HCT116 (cell line): ENCODE data around the gene RTN4. TPM values are rescaled to one million over a fixed set of nuclear protein-coding genes. Genes with fewer than 3 reads are reported as not detected.

Source experiments
- ATAC-seq: fragments of 200-7000 bp; cut with Tn5 transposase; 2 replicates; pipeline ENCODE4 v1.9.1; 2020; ENCODE audit warnings: mild to moderate bottlenecking, moderate library complexity
- BruUV-seq: library from RNA; stranded (reverse); fragments of 400-500 nt; replicated peaks from 2 replicates; lab custom pipeline; 2021; lab: Mats Ljungman, UMichigan
- CTCF ChIA-PET: fragments of 300-600 bp; sonication (Branson Sonifier 250); formaldehyde crosslinking; loops from one replicate; lab custom pipeline; 2021; ENCODE audit warnings: antibody characterized with exemption; lab: Charles Lee
- POLR2A ChIA-PET: fragments of 300-600, 350-600 bp; sonication (Branson Sonifier 250); formaldehyde crosslinking; loops from one replicate; lab custom pipeline; 2021; ENCODE audit warnings: antibody characterized with exemption; lab: Charles Lee
- RAD21 ChIA-PET, 2 experiments: fragments of 300-600 bp; sonication (Branson Sonifier 250); formaldehyde crosslinking; loops; one replicate each; lab custom pipeline; 2023; ENCODE audit warnings: low total read pairs in 2 of 2; ENCODE audit not compliant: uncharacterized antibody in 2 of 2, unreplicated experiment in 2 of 2, low non-redundant PET in 1 of 2; lab: Charles Lee
- DNase-seq: peaks from one replicate; pipeline ENCODE4 v3.0.0-alpha.2; 2010; ENCODE audit warnings: low read depth, low spot score
- H2AFZ ChIP-seq: fragments of 200-600 bp; shearing (Covaris generic), sonication (generic); 2 replicates; pipeline ENCODE4 v1.6.1; 2017; ENCODE audit warnings: low read depth, mixed run types, mixed read lengths, antibody characterized with exemption, low read length; ENCODE audit not compliant: poor library complexity, severe bottlenecking
- H3K27ac ChIP-seq: 2 replicates; pipeline ENCODE4 v1.5.1; 2012; ENCODE audit warnings: low read depth, low read length
- H3K27me3 ChIP-seq: fragments of 200-600 bp; sonication (generic); 2 replicates; pipeline ENCODE4 v1.6.1; 2016; ENCODE audit warnings: mixed run types, low read length, mixed read lengths; ENCODE audit not compliant: insufficient read depth
- H3K36me3 ChIP-seq, 2 experiments: fragments of 200-500 bp in 1 of 2; fragments of 200-600 bp in 1 of 2; sonication (Bioruptor generic) in 1 of 2; sonication (generic) in 1 of 2; 2 replicates each; pipeline versions ENCODE4 v1.5.1 to v1.6.1; 2014 to 2016; ENCODE audit warnings: low read length in 2 of 2, inconsistent platforms in 1 of 2, mixed read lengths in 1 of 2, mixed run types in 1 of 2; ENCODE audit not compliant: insufficient read depth in 2 of 2, control insufficient read depth in 1 of 2
- H3K4me1 ChIP-seq, 2 experiments: fragments of 200-600 bp in 1 of 2; sonication (generic) in 1 of 2; 2 replicates each; pipeline versions ENCODE4 v1.5.1 to v1.6.1; 2012 to 2017; ENCODE audit warnings: low read length in 2 of 2, inconsistent platforms in 1 of 2, mild to moderate bottlenecking in 1 of 2, mixed read lengths in 1 of 2, mixed run types in 1 of 2, moderate library complexity in 1 of 2; ENCODE audit not compliant: insufficient read depth in 2 of 2, control insufficient read depth in 1 of 2
- H3K4me2 ChIP-seq: fragments of 200-600 bp; sonication (generic); 2 replicates; pipeline ENCODE4 v1.6.1; 2017; ENCODE audit warnings: mixed run types, low read length, mixed read lengths
- H3K4me3 ChIP-seq, 2 experiments: fragments of 200-600 bp in 1 of 2; sonication (generic) in 1 of 2; replicated peaks in 1 of 2; 2 replicates each; pipeline ENCODE4 v1.5.1; 2011 to 2016; ENCODE audit warnings: low read length in 2 of 2, control low read depth in 1 of 2, low read depth in 1 of 2, mild to moderate bottlenecking in 1 of 2, mixed read lengths in 1 of 2, mixed run types in 1 of 2
- H3K79me2 ChIP-seq: fragments of 200-600 bp; sonication (generic); 2 replicates; pipeline ENCODE4 v1.6.1; 2017; ENCODE audit warnings: mild to moderate bottlenecking, mixed run types, low read length, moderate library complexity, mixed read lengths; ENCODE audit not compliant: insufficient read depth
- H3K9ac ChIP-seq: fragments of 200-600 bp; sonication (generic); 2 replicates; pipeline ENCODE4 v1.6.1; 2016; ENCODE audit warnings: low read length, mixed read lengths
- H3K9me2 ChIP-seq: fragments of 200-600 bp; sonication (generic), shearing (Covaris generic); 2 replicates; pipeline ENCODE4 v1.6.1; 2017; ENCODE audit warnings: mixed run types, mild to moderate bottlenecking, moderate library complexity; ENCODE audit not compliant: insufficient read depth
- H3K9me3 ChIP-seq, 2 experiments: fragments of 200-500 bp in 1 of 2; fragments of 200-600 bp in 1 of 2; sonication (Bioruptor generic) in 1 of 2; sonication (generic) in 1 of 2; 2 replicates each; pipeline ENCODE4 v1.6.1; 2014 to 2017; ENCODE audit warnings: low read length in 2 of 2, mixed read lengths in 2 of 2, inconsistent platforms in 1 of 2, low read depth in 1 of 2, mild to moderate bottlenecking in 1 of 2, mixed run types in 1 of 2, moderate library complexity in 1 of 2; ENCODE audit not compliant: control insufficient read depth in 1 of 2, insufficient read depth in 1 of 2
- H4K20me1 ChIP-seq: fragments of 200-600 bp; sonication (generic), shearing (Covaris generic); 2 replicates; pipeline ENCODE4 v1.6.1; 2017; ENCODE audit warnings: mixed run types, mild to moderate bottlenecking, moderate library complexity; ENCODE audit not compliant: insufficient read depth
- CBX3 ChIP-seq: IDR thresholded peaks from 2 replicates; pipeline ENCODE4 v1.6.1; 2012; ENCODE audit warnings: low read depth
- EGR1 ChIP-seq: IDR thresholded peaks from 2 replicates; pipeline ENCODE4 v1.6.1; 2012; ENCODE audit warnings: low read depth
- EZH2 ChIP-seq: fragments of 200-600 bp; sonication (generic); IDR thresholded peaks from 2 replicates; pipeline ENCODE4 v1.6.1; 2017; ENCODE audit warnings: antibody characterized with exemption, mixed run types
- FOSL1 ChIP-seq: IDR thresholded peaks from 2 replicates; pipeline ENCODE4 v1.6.1; 2012; ENCODE audit warnings: low read depth
- POLR2A ChIP-seq: IDR thresholded peaks from 2 replicates; pipeline ENCODE4 v1.7.0; 2011; ENCODE audit warnings: borderline replicate concordance; ENCODE audit not compliant: insufficient read depth, insufficient read length; ENCODE audit errors: extremely low read depth
- RAD21 ChIP-seq: IDR thresholded peaks from 2 replicates; pipeline ENCODE4 v1.6.1; 2012; ENCODE audit warnings: low read depth, mild to moderate bottlenecking
- YY1 ChIP-seq: IDR thresholded peaks from 2 replicates; pipeline ENCODE4 v1.6.1; 2011; ENCODE audit warnings: low read length, low read depth, moderate library complexity, mild to moderate bottlenecking; ENCODE audit not compliant: insufficient replicate concordance; ENCODE audit errors: extremely low read depth
- ZFX ChIP-seq: fragments of 450-650 bp; IDR thresholded peaks from 2 replicates; pipeline ENCODE4 v1.6.1; 2017
- intact Hi-C: fragments of 100-400 bp; cut with micrococcal nuclease; formaldehyde crosslinking; loops from 2 replicates; pipeline ENCODE4 v1.10.0; 2022
- total RNA-seq: library from RNA; stranded (reverse); gene quantifications from one replicate; pipeline ENCODE4 v1.2.1, GENCODE V29; 2021; ENCODE audit not compliant: unreplicated experiment
- TF ChIP-seq, protein P1 (sequence below): IDR thresholded peaks from 2 replicates; pipeline ENCODE4 v1.6.1; 2012
- TF ChIP-seq, protein P2 (sequence below): IDR thresholded peaks from 2 replicates; pipeline ENCODE4 v1.6.1; 2011; ENCODE audit warnings: mild to moderate bottlenecking, low read length, moderate library complexity; ENCODE audit not compliant: insufficient replicate concordance; ENCODE audit errors: extremely low read depth
- TF ChIP-seq, protein P3 (sequence below): IDR thresholded peaks from 2 replicates; pipeline ENCODE4 v1.6.1; 2012
- TF ChIP-seq, protein P4 (sequence below): IDR thresholded peaks from 2 replicates; pipeline ENCODE4 v1.6.1; 2012; ENCODE audit warnings: low read depth

Gene RTN4
- total RNA-seq, 1 experiment from 2014 or later, result 221 TPM

DNA sequence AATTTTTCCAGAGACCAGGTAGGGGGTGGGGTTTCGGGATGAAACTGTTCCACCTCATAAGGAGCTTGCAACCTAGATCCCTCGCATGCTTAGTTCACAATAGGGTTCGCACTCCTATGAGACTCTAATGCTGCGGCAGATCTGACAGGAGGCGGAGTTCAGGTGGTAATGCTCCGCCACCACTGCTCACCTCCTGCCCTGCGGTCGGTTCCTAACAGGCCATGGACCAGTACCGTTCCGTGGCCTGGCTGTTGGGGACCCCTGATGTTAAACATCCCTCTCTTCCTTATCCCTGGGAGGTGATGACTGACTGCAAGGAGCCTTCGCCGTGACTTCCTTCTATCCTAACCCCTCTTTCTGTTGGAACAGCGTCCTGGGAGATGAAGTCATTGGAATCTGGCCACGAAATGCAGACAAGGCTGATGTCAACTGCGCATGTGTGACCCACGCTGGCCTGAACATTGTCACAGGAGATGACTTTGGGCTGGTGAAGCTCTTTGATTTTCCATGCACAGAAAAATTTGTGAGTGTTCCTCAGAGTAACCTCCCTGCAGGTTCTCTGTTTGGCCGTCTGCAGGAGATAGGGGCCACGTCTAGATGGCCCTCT is 82.4 kb downstream of the RTN4 start (continued):
- TF ChIP-seq, protein P1, sequence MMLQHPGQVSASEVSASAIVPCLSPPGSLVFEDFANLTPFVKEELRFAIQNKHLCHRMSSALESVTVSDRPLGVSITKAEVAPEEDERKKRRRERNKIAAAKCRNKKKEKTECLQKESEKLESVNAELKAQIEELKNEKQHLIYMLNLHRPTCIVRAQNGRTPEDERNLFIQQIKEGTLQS, result no peak
- TF ChIP-seq, all 23 proteins: peak for 0

DNA sequence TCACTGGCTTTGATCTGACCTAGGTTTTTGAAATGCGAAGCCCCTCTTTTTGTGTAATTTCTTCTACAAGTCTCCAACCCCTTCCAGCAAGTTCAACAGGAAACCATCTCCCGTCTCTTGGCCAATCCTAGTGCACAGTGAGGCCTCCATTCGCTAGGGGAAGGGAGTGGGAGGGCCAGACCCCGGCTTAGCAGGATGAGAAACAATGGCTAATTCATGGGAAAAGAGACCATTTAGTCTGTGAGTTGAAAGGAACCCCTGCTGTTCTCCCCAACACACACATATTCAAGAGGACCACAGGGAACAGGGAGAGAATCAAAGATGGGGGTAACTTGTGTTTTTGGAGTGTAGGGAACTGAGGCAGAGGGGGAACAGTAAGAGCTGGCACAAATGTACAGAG is 83.0 kb downstream of the RTN4 start:
- H3K9me2 ChIP-seq, result no peaks in the 10 kb centered on the region
- peaks cover 0 to 5% of the 10 kb centered on the region in 2 experiments; a peak in 1 of 4 replicates for H3K4me1 ChIP-seq
- DNase-seq (no peak), ATAC-seq (no peak)
- TF ChIP-seq CBX3 (no peak), RAD21 (no peak), POLR2A (no peak), ZFX (no peak), EGR1 (no peak), FOSL1 (no peak), YY1 (no peak), EZH2 (no peak)
- TF ChIP-seq, protein P2, sequence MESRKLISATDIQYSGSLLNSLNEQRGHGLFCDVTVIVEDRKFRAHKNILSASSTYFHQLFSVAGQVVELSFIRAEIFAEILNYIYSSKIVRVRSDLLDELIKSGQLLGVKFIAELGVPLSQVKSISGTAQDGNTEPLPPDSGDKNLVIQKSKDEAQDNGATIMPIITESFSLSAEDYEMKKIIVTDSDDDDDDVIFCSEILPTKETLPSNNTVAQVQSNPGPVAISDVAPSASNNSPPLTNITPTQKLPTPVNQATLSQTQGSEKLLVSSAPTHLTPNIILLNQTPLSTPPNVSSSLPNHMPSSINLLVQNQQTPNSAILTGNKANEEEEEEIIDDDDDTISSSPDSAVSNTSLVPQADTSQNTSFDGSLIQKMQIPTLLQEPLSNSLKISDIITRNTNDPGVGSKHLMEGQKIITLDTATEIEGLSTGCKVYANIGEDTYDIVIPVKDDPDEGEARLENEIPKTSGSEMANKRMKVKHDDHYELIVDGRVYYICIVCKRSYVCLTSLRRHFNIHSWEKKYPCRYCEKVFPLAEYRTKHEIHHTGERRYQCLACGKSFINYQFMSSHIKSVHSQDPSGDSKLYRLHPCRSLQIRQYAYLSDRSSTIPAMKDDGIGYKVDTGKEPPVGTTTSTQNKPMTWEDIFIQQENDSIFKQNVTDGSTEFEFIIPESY, result no peak
- TF ChIP-seq, protein P1, result no peak
- TF ChIP-seq, protein P3, sequence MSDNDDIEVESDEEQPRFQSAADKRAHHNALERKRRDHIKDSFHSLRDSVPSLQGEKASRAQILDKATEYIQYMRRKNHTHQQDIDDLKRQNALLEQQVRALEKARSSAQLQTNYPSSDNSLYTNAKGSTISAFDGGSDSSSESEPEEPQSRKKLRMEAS, result no peak
- TF ChIP-seq, protein P4, sequence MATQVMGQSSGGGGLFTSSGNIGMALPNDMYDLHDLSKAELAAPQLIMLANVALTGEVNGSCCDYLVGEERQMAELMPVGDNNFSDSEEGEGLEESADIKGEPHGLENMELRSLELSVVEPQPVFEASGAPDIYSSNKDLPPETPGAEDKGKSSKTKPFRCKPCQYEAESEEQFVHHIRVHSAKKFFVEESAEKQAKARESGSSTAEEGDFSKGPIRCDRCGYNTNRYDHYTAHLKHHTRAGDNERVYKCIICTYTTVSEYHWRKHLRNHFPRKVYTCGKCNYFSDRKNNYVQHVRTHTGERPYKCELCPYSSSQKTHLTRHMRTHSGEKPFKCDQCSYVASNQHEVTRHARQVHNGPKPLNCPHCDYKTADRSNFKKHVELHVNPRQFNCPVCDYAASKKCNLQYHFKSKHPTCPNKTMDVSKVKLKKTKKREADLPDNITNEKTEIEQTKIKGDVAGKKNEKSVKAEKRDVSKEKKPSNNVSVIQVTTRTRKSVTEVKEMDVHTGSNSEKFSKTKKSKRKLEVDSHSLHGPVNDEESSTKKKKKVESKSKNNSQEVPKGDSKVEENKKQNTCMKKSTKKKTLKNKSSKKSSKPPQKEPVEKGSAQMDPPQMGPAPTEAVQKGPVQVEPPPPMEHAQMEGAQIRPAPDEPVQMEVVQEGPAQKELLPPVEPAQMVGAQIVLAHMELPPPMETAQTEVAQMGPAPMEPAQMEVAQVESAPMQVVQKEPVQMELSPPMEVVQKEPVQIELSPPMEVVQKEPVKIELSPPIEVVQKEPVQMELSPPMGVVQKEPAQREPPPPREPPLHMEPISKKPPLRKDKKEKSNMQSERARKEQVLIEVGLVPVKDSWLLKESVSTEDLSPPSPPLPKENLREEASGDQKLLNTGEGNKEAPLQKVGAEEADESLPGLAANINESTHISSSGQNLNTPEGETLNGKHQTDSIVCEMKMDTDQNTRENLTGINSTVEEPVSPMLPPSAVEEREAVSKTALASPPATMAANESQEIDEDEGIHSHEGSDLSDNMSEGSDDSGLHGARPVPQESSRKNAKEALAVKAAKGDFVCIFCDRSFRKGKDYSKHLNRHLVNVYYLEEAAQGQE, result no peak
- intact Hi-C loops, result no loop called here
- CTCF ChIA-PET, result no interaction called here
- H3K9me3 ChIP-seq, result no peaks in the 10 kb centered on the region
- RAD21 ChIA-PET, result no interaction called here
- POLR2A ChIA-PET, result no interaction called here
- H3K4me2 ChIP-seq, result no peak overlapping the region
- H3K27ac ChIP-seq, result no peak overlapping the region
- no peak overlapping the region for H2AFZ ChIP-seq
- BruUV-seq, result no TSS peak
- H3K4me3 ChIP-seq, result no peak overlapping the region
- H4K20me1 ChIP-seq, result peaks cover 6% of the 10 kb centered on the region; the same call in 1 of the 2 replicates
- no peak overlapping the region for H3K9ac ChIP-seq
- H3K27me3 ChIP-seq, result no peaks in the 10 kb centered on the region
- H3K36me3 ChIP-seq, result peaks cover 4 to 20% of the 10 kb centered on the region in 2 experiments; a peak in 2 of 4 replicates
- no peaks in the 10 kb centered on the region for H3K79me2 ChIP-seq
